ENCODE data around the gene LHX6.

DNA sequence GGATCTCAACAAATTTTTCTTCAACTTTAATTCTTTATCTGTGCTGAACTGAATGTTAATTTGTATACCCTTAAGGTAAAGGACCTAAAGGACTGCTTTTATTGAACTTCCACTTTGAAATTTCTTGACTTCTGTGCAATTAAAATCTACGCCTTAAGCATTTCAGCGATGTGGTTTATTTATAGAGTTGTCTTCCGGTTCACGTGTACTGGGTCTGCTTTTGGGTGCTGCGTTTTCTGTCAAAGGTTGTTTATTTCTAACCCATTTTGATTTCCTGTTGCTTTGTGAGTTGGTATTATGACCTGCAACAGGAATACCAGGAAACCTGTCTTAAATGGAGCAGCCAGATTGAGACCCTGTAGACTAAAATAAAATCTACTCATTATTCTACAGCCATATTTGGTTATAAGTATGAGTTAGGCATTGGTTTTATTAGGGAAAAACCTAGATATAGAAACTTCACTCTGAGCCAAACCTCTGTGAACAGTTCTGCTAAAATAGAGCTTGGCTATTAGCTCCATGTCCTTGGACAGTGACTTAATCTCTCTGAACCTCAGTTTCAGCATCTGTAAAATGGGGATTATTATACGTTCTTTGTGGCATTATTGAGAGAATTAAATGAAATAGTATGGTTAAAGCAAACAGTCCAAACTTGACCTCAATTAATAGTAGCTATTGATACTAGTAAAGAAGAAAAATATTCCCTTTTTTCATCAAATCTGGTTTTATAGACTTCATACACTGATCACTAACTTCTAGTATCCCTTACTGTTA lies 39.5 kb upstream of the LHX6 start:
- no peak for TF ChIP-seq POLR2AphosphoS5 (IDR thresholded peaks at IDR 0.05; ENCODE audit: low read depth, low read length)
- TF ChIP-seq SIN3A (IDR thresholded peaks at IDR 0.05; ENCODE audit: borderline replicate concordance, insufficient read depth, low read length), result no peak
- TF ChIP-seq, protein P1, sequence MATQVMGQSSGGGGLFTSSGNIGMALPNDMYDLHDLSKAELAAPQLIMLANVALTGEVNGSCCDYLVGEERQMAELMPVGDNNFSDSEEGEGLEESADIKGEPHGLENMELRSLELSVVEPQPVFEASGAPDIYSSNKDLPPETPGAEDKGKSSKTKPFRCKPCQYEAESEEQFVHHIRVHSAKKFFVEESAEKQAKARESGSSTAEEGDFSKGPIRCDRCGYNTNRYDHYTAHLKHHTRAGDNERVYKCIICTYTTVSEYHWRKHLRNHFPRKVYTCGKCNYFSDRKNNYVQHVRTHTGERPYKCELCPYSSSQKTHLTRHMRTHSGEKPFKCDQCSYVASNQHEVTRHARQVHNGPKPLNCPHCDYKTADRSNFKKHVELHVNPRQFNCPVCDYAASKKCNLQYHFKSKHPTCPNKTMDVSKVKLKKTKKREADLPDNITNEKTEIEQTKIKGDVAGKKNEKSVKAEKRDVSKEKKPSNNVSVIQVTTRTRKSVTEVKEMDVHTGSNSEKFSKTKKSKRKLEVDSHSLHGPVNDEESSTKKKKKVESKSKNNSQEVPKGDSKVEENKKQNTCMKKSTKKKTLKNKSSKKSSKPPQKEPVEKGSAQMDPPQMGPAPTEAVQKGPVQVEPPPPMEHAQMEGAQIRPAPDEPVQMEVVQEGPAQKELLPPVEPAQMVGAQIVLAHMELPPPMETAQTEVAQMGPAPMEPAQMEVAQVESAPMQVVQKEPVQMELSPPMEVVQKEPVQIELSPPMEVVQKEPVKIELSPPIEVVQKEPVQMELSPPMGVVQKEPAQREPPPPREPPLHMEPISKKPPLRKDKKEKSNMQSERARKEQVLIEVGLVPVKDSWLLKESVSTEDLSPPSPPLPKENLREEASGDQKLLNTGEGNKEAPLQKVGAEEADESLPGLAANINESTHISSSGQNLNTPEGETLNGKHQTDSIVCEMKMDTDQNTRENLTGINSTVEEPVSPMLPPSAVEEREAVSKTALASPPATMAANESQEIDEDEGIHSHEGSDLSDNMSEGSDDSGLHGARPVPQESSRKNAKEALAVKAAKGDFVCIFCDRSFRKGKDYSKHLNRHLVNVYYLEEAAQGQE (IDR thresholded peaks at IDR 0.05; ENCODE audit: insufficient read depth in 1 of 2, low read depth in 2 of 2, low read length in 2 of 2), result no peak
- TF ChIP-seq TAF1 (IDR thresholded peaks at IDR 0.05; ENCODE audit: borderline replicate concordance, insufficient read depth, low read length), result no peak
- TF ChIP-seq FOXP2 (optimal IDR thresholded peaks at IDR 0.05; ENCODE audit: borderline replicate concordance, extremely low read depth, extremely low read length, insufficient read depth), result no peak

Measured in PFSK-1 (cell line).